ENCODE results near the gene CRYAB. TPM values are rescaled to one million over a fixed set of nuclear protein-coding genes. Genes with fewer than 3 reads are reported as not detected.
"Not testable (repeated sequence)": the region's sequence is repeated elsewhere in the genome, so short reads cannot be mapped to it uniquely, and the experiment has no call there.

The CRYAB gene
- total RNA-seq, 1 experiment from 2014 or later = 3.1 TPM

GRCh38 chr11:111939836-111940604 is 28.4 kb upstream of the CRYAB start:
- no peaks in the 10 kb centered on the region for H3K36me3 ChIP-seq
- H3K4me3 ChIP-seq = no peak overlapping the region
- no peaks in the 10 kb centered on the region for H3K27me3 ChIP-seq (replicated peaks)
- H3K27ac ChIP-seq = peak overlapping the region; percentile 47; the same call in 1 of the 2 replicates
- no peaks in the 10 kb centered on the region for H3K9me3 ChIP-seq (replicated peaks)
- DNase-seq (ENCODE audit: low read depth in 1 of 2, low spot score in 2 of 2) = peak in 1 of 2 experiments; percentile 39
- peaks cover 71% of the 10 kb centered on the region for H3K4me1 ChIP-seq (replicated peaks)

GRCh38 chr11:111938687-111939160 is 27.2 kb upstream of the CRYAB start:
- DNase-seq (ENCODE audit: low read depth in 1 of 2, low spot score in 2 of 2) = no peak
- Histone ChIP-seq H3K27ac (peak overlapping the region; percentile 47), H3K4me1 (replicated peaks) (peaks cover 58% of the 10 kb centered on the region), H3K4me3 (no peak overlapping the region), H3K27me3 (replicated peaks) (no peaks in the 10 kb centered on the region), H3K36me3 (no peaks in the 10 kb centered on the region), H3K9me3 (replicated peaks) (no peaks in the 10 kb centered on the region)

- Histone ChIP-seq H3K4me3 (peak overlapping the region; percentile 48), H3K27me3 (replicated peaks) (no peaks in the 10 kb centered on the region), H3K36me3 (no peaks in the 10 kb centered on the region), H3K9me3 (replicated peaks) (no peaks in the 10 kb centered on the region), H3K27ac (no peak overlapping the region; the same call in 1 of the 2 replicates), H3K4me1 (replicated peaks) (peaks cover 51% of the 10 kb centered on the region)
- no peak for DNase-seq (ENCODE audit: low read depth in 1 of 2, low spot score in 2 of 2)
These were observed 26.3 kb upstream of the CRYAB start for GRCh38 chr11:111937844-111938243.

GRCh38 chr11:111937461-111937769 is 25.8 kb upstream of the CRYAB start:
- Histone ChIP-seq H3K27me3 (replicated peaks) (no peaks in the 10 kb centered on the region), H3K4me1 (replicated peaks) (peaks cover 46% of the 10 kb centered on the region), H3K27ac (no peak overlapping the region; the same call in 1 of the 2 replicates), H3K4me3 (peak overlapping the region; percentile 48), H3K9me3 (replicated peaks) (no peaks in the 10 kb centered on the region), H3K36me3 (no peaks in the 10 kb centered on the region)
- no peak for DNase-seq (ENCODE audit: low read depth in 1 of 2, low spot score in 2 of 2)

- Histone ChIP-seq H3K4me1 (replicated peaks) (peaks cover 44% of the 10 kb centered on the region), H3K9me3 (replicated peaks) (no peaks in the 10 kb centered on the region), H3K36me3 (no peaks in the 10 kb centered on the region), H3K4me3 (no peak overlapping the region), H3K27me3 (replicated peaks) (no peaks in the 10 kb centered on the region), H3K27ac (peak overlapping the region; percentile 45)
- DNase-seq (ENCODE audit: low read depth in 1 of 2, low spot score in 2 of 2) = no peak
These were observed 24.5 kb upstream of the CRYAB start for GRCh38 chr11:111936040-111936540.

GRCh38 chr11:111935317-111936039 is 23.9 kb upstream of the CRYAB start:
- Histone ChIP-seq H3K27ac (no peak overlapping the region; the same call in 1 of the 2 replicates), H3K27me3 (replicated peaks) (no peaks in the 10 kb centered on the region), H3K4me1 (replicated peaks) (peaks cover 44% of the 10 kb centered on the region), H3K36me3 (no peaks in the 10 kb centered on the region), H3K4me3 (no peak overlapping the region), H3K9me3 (replicated peaks) (no peaks in the 10 kb centered on the region)
- no peak for DNase-seq (ENCODE audit: low read depth in 1 of 2, low spot score in 2 of 2)

- Histone ChIP-seq H3K9me3 (replicated peaks) (no peaks in the 10 kb centered on the region), H3K27me3 (replicated peaks) (no peaks in the 10 kb centered on the region), H3K4me1 (replicated peaks) (peaks cover 34% of the 10 kb centered on the region), H3K27ac (no peak overlapping the region), H3K4me3 (no peak overlapping the region), H3K36me3 (no peaks in the 10 kb centered on the region)
- DNase-seq (ENCODE audit: low read depth in 1 of 2, low spot score in 2 of 2) = no peak
These were observed 22.7 kb upstream of the CRYAB start for GRCh38 chr11:111934306-111934705.

- DNase-seq (ENCODE audit: low read depth in 1 of 2, low spot score in 2 of 2) = no peak
- peaks cover 29% of the 10 kb centered on the region for H3K4me1 ChIP-seq (replicated peaks)
- no peak overlapping the region for H3K4me3 ChIP-seq
- no peaks in the 10 kb centered on the region for H3K9me3 ChIP-seq (replicated peaks)
- H3K36me3 ChIP-seq = no peaks in the 10 kb centered on the region
- H3K27me3 ChIP-seq (replicated peaks) = no peaks in the 10 kb centered on the region
- H3K27ac ChIP-seq = no peak overlapping the region
These were observed 22.3 kb upstream of the CRYAB start for GRCh38 chr11:111933872-111934271.

- H3K27me3 ChIP-seq (replicated peaks); H3K4me3 ChIP-seq; H3K9me3 ChIP-seq (replicated peaks); H3K36me3 ChIP-seq; DNase-seq (ENCODE audit: low read depth in 1 of 2, low spot score in 2 of 2); H3K27ac ChIP-seq: not testable (repeated sequence)
- peaks cover 22% of the 10 kb centered on the region for H3K4me1 ChIP-seq (replicated peaks)
These were observed 21.6 kb upstream of the CRYAB start for GRCh38 chr11:111933176-111933575.

GRCh38 chr11:111932611-111932950 is 21.0 kb upstream of the CRYAB start:
- Histone ChIP-seq H3K27ac (no peak overlapping the region), H3K4me1 (replicated peaks) (peaks cover 16% of the 10 kb centered on the region), H3K9me3 (replicated peaks) (no peaks in the 10 kb centered on the region), H3K27me3 (replicated peaks) (no peaks in the 10 kb centered on the region), H3K36me3 (no peaks in the 10 kb centered on the region), H3K4me3 (no peak overlapping the region)
- DNase-seq (ENCODE audit: low read depth in 1 of 2, low spot score in 2 of 2) = no peak

GRCh38 chr11:111930472-111930871 is 18.9 kb upstream of the CRYAB start:
- DNase-seq (ENCODE audit: low read depth in 1 of 2, low spot score in 2 of 2) = no peak
- Histone ChIP-seq H3K4me1 (replicated peaks) (peaks cover 11% of the 10 kb centered on the region), H3K9me3 (replicated peaks) (no peaks in the 10 kb centered on the region), H3K4me3 (no peak overlapping the region), H3K27me3 (replicated peaks) (no peaks in the 10 kb centered on the region), H3K27ac (no peak overlapping the region), H3K36me3 (no peaks in the 10 kb centered on the region)

- H3K4me1 ChIP-seq (replicated peaks) = peaks cover 26% of the 10 kb centered on the region
- H3K36me3 ChIP-seq = no peaks in the 10 kb centered on the region
- no peaks in the 10 kb centered on the region for H3K9me3 ChIP-seq (replicated peaks)
- H3K27ac ChIP-seq = peak overlapping the region; percentile 80
- no peaks in the 10 kb centered on the region for H3K27me3 ChIP-seq (replicated peaks)
- peak overlapping the region; percentile 38 for H3K4me3 ChIP-seq
- DNase-seq (ENCODE audit: low read depth in 1 of 2, low spot score in 2 of 2) = peak; percentile 81 to 90
These were observed 15.2 kb upstream of the CRYAB start for GRCh38 chr11:111926505-111927391.

GRCh38 chr11:111925953-111926352 is 14.4 kb upstream of the CRYAB start:
- DNase-seq (ENCODE audit: low read depth in 1 of 2, low spot score in 2 of 2) = no peak
- Histone ChIP-seq H3K36me3 (no peaks in the 10 kb centered on the region), H3K9me3 (replicated peaks) (no peaks in the 10 kb centered on the region), H3K27ac (no peak overlapping the region), H3K4me1 (replicated peaks) (peaks cover 26% of the 10 kb centered on the region), H3K4me3 (no peak overlapping the region), H3K27me3 (replicated peaks) (no peaks in the 10 kb centered on the region)

Measured in SJSA1 (cell line).